ENCODE data around the gene AHSG.
A peak's percentile ranks its signal among the peaks of the same experiment; 100 is the strongest.

The AHSG gene

GRCh38 chr3:186593862-186594261 is 19.0 kb upstream of the AHSG start:
- DNase-seq = no peak

DNA sequence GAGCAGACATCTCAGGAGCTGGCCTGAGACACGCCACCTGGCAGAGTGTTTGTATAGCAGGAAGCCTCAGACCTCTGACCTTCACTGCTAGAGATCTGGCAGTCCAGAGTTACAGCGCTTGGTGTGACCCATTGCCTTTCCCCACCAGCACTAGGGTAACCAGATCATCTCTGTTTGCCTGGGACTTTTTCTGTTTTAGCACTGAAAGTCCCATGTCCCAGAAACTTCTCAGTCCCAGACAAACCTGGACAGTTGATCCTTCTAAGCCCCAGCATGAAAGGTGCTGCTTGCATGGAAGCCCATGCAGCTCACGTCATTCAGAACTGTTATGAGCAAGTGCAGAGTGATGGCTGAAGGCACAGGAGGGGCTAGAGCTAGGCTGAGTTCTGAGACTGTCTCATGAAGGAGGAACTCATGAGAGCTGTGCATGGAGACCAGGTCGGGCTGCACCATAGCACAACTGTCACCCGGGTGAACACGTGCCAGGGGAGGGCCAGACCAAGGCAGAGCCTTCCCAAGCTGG is 18.2 kb upstream of the AHSG start:
- no peak for DNase-seq

- peak; percentile 1 for DNase-seq
Measured at GRCh38 chr3:186596568-186597287, 16.1 kb upstream of the AHSG start.

DNA sequence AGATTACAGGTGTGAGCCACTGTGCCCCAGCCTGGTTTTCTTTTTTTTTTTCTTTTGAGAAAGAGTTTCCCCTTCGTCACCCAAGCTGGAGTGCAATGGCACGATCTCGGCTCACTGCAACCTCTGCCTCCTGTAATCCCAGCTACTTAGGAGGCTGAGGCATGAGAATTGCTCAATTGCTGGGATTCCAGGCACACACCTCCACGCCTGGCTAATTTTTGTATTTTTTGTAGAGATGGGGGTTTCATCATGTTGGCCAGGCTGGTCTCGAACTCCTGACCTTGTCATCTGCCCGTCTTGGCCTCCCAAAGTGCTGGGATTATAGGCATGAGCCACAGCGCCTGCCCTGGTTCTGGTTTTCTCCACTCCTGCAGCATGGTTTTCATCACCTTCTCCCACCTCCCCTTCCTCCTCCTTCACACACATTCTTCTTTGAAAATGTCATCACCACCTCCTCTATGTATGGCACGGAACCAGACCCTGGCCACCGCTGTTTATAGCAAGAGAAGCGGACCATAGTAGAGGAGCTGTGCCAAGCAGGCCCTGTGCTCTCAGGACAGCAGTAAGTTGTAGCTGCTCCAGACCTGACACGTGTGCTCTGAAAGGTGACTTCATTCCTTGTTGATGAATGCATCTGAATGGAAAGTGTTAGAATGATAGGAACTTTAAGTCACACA is 14.6 kb upstream of the AHSG start:
- no peak for DNase-seq

DNA sequence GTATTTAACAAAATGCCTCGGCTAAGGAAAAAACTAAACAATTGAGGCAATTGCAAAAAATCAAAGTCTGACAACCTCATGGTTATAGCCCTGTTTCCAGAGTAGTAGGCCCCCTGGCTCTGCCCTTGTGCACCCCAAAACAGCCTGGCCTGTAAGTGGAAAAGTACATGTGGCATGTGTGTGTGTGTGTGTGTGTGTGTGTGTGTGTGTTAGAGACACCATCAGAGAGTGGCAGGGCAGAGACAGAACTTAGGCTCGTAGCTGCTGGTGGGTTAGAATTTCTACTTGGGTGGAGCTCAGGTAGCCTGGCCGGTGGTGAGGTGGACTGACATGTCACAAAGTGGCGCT is 14.1 kb upstream of the AHSG start:
- DNase-seq = no peak

DNA sequence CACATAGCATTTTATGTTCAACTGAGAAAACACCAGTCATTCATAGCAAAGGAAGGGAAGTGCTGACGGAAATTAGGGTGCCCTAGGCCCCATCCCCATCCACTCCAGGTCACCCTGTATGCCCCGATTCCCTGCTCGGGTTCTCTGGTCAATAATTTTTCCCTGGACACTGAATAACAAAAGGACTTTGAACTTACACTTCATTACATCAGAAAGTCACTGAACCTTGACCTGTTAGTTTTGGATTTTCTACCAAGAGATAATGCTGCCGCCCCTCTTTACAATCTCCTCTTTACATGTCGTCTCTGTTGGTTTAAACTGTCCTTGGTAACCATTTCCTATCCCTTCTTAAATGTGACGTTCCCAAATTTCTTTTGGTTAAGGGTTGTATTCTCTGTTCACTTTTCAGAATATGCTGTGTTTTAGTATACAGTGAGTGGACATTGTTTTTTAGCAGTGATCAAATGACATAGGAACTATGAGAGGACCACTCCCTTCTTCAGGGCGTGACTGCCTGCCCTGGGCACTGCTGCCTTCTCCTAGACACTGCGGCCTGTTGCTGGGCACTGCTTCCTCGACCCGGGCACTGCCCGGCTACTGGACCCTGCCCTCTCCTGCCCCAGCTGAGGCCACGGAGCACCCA is 13.6 kb upstream of the AHSG start:
- no peak for DNase-seq

GRCh38 chr3:186599785-186600166 is 13.1 kb upstream of the AHSG start:
- DNase-seq = no peak

DNA sequence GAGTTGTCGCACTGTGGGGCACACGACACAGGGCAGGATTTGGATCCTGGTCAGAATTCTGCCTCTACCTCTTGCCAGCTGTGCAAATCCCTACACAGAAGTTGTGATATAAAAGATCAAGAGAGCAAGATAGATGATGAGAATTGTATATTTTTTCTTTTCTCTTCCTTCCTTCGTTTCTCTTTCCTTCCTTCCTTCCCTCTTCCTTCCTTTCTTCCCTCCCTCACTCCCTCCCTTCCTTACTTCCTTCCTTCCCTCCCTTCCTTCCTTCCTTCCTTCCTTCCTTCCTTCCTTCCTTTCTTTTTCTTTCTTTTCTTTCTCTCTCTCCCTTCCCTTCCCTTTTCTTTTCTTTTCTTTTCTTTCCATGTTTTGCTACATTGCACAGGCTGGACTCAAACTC is 12.0 kb upstream of the AHSG start:
- no peak for DNase-seq

GRCh38 chr3:186603159-186603558 is 9.7 kb upstream of the AHSG start:
- no peak for DNase-seq

- DNase-seq = no peak
Measured at GRCh38 chr3:186605078-186605477, 7.8 kb upstream of the AHSG start.

DNA sequence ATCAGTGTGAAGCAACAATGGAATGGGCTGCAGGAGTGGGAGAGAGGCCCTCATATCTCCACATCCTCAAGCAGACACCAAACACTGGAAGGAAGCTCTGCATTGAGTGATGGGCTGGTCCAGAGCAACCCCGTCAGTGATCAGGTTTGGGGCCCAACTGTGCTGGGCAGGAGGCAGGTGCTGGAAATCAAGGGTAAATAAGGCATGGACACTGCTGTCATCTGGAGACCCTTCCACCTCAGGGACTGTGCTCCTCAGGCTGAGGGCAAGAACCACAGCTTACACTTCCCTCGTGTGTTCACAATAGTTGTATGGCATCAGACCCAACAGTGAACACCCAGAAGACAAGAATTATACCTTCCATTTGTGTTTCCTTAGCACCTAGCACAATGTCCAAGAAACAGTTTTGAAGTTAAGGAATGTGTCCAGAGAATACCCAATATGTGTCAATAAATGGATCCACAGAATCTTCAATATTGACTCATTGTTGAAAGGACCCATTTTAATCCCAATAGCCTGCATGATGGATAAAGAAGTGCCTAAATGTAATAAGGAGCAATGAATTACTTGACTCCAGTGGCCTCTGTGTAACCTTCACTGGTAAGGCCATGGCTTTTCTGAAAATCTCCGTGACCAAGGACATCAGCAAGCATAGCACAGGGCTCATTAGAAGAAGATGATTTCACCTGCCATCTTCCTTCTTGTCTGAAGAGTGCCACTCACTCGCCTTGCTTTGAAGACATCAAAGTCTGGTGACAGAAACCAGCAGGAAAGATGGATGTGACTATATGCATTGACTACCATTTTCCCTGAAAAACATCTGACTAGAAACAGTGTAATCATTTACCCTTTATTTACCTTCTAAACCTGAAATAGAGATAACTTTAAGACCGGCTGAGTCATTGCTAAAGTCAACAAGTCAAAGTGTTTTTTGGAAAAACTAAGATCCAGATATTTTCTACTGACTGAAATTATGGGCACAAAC is 7.0 kb upstream of the AHSG start:
- no peak for DNase-seq

DNA sequence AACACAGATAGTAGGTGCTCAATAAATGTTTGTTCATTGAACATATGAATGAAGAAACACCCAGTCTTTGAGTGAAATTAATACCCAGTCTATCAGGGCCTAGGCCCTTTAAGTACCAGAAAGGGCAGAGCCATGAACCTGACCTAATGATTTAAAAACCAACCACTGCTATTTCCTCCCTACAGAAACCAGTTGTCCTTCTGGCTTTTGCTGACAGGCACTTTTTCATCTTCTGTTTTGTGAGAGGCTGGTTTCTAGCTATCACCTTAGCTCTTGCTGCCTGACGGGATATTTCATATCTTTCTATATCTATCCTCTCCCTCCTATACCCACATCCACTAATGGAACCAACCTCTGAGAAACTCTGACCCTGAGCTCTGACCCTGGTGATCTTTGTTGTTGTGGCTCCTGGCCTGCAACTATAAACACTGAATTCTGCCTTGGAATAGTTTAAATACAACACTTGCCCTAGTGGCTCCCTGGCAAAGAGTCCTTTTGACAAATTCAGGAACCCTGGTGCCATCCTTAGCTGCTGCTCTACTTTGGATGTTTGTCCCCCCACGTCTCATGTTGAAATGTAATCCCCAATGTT is 4.1 kb upstream of the AHSG start:
- no peak for DNase-seq

- no peak for DNase-seq
Measured at GRCh38 chr3:186609247-186609868, 3.5 kb upstream of the AHSG start.

DNA sequence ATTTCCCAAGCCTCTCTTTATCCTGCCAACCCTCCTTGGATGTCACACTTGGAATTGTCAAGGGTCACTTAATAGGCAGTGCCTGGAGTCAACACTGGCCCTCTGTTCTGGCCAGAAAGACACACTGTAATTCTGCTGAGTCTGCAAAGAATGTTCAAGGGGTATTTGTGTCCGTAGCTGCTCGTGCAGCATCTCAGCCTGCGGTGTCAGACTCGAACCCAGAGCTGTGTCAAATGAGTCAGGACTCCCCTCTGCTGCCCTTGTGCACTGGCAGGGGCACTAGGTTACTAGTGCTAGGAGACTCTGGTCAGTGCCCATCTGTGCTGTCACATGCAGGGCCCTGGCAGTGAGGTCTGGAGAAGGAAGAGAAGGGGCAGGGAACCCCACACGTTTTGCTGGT is 795 bp upstream of the AHSG start:
- no peak for DNase-seq

GRCh38 chr3:186613637-186614265 is 891 bp downstream of the AHSG start:
- DNase-seq = no peak

DNA sequence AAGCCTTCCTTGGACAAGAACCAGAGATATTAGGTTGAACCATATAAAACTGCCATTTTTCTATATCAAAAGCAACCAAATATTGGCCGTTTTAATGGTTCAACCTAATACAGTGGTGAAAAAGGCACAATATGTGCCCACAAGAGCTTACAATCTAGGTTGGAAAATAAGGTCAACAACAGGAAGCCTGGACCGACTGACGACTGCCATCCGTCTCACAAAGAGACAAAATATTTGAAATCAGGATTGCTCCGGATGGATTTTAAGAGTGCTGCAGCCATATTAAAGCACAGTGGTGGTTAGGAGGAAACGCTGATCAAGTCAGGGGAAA is 1.4 kb downstream of the AHSG start:
- no peak for DNase-seq

DNA sequence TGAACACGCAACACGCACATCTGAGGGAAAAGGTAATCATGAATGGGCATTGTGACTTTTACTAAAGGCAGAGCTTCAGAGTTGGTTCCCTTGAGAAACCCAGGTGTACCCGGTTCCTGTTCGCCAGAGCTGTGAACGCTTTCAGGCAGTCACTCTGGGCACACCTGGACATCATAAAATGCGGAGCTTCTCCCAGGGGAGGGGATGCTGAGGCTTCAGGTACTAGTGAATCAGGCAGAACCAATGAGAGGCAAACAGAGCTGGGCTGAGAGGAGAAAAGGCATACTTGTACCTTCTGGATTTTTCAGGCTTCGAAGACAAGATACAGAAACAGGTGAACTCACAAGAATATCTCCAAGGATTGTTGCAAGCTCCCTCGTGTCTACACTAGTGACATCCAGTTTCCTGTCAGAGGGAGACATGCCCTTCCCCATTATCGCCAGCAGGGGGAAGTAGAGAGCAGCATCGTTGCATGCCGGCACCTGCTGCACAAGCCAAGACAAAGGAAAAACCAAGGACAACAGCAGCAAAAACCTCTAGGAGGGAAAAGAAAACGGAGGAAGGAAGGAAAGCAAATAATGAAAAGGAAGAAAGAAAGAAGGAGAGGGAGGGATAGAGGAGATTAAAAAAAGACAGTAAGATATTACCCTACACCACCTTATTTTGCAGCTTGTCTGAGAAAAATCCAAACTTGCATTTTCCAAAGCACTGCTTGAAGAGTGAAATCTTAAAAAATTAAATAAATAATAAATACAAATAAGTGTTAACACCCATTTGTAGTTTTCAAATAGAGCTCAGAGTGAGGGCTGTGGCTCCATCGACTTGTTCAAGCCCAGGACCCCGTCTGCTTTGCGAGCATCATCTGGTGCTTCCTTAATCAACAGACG is 2.0 kb downstream of the AHSG start:
- DNase-seq = peak; percentile 55

GRCh38 chr3:186616299-186616617 is 3.4 kb downstream of the AHSG start:
- DNase-seq = no peak

DNA sequence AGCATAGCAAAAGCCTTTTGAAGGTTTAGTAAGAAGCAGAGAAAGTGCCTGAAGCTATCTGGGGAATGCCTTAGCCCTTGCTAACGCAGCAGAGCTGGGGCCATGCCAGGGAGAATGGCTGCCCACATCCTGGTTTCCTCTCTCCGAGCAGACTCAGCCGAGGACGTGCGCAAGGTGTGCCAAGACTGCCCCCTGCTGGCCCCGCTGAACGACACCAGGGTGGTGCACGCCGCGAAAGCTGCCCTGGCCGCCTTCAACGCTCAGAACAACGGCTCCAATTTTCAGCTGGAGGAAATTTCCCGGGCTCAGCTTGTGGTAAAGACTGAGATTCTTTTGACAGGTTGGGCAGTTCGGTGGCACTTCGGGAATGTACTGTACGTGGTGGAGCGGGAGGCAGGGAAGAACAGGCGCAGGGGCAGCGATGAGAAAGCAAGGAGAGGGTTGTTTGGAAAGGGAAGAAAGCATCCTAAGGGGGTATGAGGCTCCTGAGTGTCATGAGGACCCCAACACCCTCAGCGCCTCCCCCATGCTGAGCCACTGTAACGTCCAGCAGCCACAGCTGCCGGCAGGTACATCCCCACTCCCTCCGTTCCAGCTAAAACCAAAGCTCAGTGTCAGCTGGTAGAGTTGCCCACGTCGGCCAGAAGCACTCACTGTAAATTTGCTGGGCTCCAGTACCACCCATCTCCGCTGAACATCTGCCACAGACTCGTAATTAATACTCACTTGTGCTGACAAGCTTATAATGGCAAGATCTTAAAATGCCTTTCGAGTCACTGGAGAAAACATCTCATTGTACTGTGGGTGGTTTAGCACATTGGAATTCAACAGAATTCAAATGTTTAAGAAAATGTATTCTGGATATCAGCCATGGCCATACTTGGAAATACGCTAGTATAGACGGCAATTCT is 4.4 kb downstream of the AHSG start:
- DNase-seq = peak; percentile 84

Measured in NCI-H2029 (cell line).